GM12891 (cell line): ENCODE results near the gene C3orf33.

Source experiments
- PAX5 ChIP-seq: IDR thresholded peaks from 2 replicates; pipeline ENCODE4 v1.6.1; 2011; ENCODE audit warnings: low read length, moderate library complexity, mild to moderate bottlenecking; ENCODE audit not compliant: insufficient read depth, severe bottlenecking
- POLR2A ChIP-seq: IDR thresholded peaks from 2 replicates; pipeline ENCODE4 v1.6.1; 2011; ENCODE audit warnings: low read depth, low read length, control low read depth
- POLR2AphosphoS5 ChIP-seq: IDR thresholded peaks from 2 replicates; pipeline ENCODE4 v1.6.1; 2011; ENCODE audit warnings: low read depth, low read length, control low read depth
- SPI1 ChIP-seq: IDR thresholded peaks from 2 replicates; pipeline ENCODE4 v1.6.1; 2011; ENCODE audit warnings: low read depth, low read length, control low read depth
- TAF1 ChIP-seq: IDR thresholded peaks from 2 replicates; pipeline ENCODE4 v1.6.1; 2011; ENCODE audit warnings: low read depth, low read length, control low read depth

DNA sequence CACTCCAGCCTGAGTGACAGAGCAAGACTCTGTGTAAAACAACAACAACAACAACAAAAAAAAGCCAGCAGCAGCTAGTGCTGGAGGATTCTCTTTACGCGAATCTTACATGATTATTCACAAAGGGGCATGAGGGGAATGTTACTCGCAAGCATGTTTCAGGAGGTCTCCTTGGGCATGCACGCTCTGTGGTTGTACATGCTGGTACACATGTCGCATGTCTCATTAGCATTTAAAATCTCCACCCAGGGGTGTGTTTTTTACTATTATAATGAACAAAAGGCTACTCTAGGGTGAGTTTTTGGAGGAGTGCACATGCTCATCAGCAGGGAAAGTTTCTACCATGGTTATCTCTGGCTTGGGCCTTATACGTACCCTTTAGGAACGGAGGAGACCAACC, 48.5 kb downstream of the C3orf33 start:
- TF ChIP-seq POLR2A (no peak), PAX5 (no peak), TAF1 (no peak), POLR2AphosphoS5 (no peak), SPI1 (no peak)
